HL-60 (cell line): Measurements from ENCODE around the gene DMRT1.

Experiments used
- DNase-seq, 2 experiments: peaks; one replicate each; pipeline ENCODE4 v3.0.0-alpha.2; 2010 to 2020; ENCODE audit warnings: low read depth in 1 of 2, low spot score in 1 of 2
- H3K27ac ChIP-seq: fragments of 250-450 bp; sonication (Bioruptor Pico); replicated peaks from 2 replicates; pipeline ENCODE4 v1.5.1; 2020; ENCODE audit warnings: mild to moderate bottlenecking, moderate library complexity
- H3K27me3 ChIP-seq: fragments of 250-450 bp; sonication (Bioruptor Pico); 2 replicates; pipeline ENCODE4 v1.5.1; 2021; ENCODE audit warnings: mild to moderate bottlenecking, moderate library complexity; ENCODE audit not compliant: insufficient read depth, poor library complexity, severe bottlenecking
- H3K4me3 ChIP-seq: replicated peaks from 2 replicates; pipeline ENCODE4 v1.5.1; 2011; ENCODE audit warnings: mild to moderate bottlenecking, control low read depth, low read length; ENCODE audit not compliant: insufficient read depth
- GABPA ChIP-seq: IDR thresholded peaks from 2 replicates; pipeline ENCODE4 v1.6.1; 2012; ENCODE audit warnings: low read depth
- POLR2AphosphoS5 ChIP-seq: IDR thresholded peaks from 2 replicates; pipeline ENCODE4 v1.6.1; 2012; ENCODE audit warnings: low read depth
- SPI1 ChIP-seq: IDR thresholded peaks from 2 replicates; pipeline ENCODE4 v1.6.1; 2012; ENCODE audit warnings: low read depth, mild to moderate bottlenecking, borderline replicate concordance
- TF ChIP-seq, protein P1 (sequence below): IDR thresholded peaks from 2 replicates; pipeline ENCODE4 v1.6.1; 2012; ENCODE audit warnings: low read depth; ENCODE audit not compliant: insufficient replicate concordance
- TF ChIP-seq, protein P2 (sequence below): IDR thresholded peaks from one replicate; pipeline ENCODE4 v1.5.1; 2011; ENCODE audit warnings: low read length, control low read depth, inconsistent platforms; ENCODE audit not compliant: insufficient read depth

Gene DMRT1

DNA sequence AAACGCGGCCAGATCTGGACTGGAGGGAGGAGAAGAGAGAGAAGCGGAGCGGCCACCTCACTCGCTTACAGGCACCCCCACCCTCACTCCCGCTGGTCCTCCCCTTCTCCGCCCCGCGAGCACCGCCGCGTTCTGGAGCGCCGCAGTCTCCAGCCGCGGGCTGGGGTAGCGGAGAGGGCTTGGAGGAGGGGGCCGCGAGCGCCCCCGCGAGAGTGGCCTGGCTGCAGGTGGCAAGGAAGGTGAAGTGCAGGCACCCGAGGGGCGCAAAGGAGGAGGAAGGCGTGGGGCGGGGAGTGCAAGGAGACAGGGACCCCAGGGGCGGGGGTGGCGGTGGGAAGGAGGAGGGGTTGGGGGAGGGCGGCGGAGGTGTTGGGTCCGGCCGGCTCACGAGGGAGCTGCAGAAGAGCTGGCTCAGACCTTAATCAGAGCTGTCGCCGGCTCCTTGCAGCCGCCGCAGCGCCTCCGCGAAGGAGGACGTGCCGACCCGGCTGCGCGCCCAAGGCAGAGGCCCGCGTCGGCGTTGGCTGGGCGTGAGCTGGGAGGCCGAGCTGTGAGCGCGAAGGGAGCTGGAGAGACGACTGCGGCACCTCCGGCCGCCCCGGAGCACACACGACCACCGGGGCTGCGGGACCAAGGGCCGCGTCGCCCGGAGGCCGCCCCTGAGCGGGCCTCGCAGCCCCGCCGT lies 134.9 kb downstream of the DMRT1 start, which contains the start of gene DMRT3:
Gene DMRT3 (plus strand): TSS at position 398 of the 685 bp plus-strand sequence. CDS start 347 bp downstream, outside the sequence.
- no peak for DNase-seq
- H3K4me3 ChIP-seq, result peak within 1 kb of the TSS; percentile 23
- no peak within 1 kb of the TSS for H3K27ac ChIP-seq
- TF ChIP-seq, protein P1, sequence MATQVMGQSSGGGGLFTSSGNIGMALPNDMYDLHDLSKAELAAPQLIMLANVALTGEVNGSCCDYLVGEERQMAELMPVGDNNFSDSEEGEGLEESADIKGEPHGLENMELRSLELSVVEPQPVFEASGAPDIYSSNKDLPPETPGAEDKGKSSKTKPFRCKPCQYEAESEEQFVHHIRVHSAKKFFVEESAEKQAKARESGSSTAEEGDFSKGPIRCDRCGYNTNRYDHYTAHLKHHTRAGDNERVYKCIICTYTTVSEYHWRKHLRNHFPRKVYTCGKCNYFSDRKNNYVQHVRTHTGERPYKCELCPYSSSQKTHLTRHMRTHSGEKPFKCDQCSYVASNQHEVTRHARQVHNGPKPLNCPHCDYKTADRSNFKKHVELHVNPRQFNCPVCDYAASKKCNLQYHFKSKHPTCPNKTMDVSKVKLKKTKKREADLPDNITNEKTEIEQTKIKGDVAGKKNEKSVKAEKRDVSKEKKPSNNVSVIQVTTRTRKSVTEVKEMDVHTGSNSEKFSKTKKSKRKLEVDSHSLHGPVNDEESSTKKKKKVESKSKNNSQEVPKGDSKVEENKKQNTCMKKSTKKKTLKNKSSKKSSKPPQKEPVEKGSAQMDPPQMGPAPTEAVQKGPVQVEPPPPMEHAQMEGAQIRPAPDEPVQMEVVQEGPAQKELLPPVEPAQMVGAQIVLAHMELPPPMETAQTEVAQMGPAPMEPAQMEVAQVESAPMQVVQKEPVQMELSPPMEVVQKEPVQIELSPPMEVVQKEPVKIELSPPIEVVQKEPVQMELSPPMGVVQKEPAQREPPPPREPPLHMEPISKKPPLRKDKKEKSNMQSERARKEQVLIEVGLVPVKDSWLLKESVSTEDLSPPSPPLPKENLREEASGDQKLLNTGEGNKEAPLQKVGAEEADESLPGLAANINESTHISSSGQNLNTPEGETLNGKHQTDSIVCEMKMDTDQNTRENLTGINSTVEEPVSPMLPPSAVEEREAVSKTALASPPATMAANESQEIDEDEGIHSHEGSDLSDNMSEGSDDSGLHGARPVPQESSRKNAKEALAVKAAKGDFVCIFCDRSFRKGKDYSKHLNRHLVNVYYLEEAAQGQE, result no peak
- TF ChIP-seq GABPA, result no peak
- TF ChIP-seq POLR2AphosphoS5, result no peak
- TF ChIP-seq SPI1, result no peak
- TF ChIP-seq, protein P2, sequence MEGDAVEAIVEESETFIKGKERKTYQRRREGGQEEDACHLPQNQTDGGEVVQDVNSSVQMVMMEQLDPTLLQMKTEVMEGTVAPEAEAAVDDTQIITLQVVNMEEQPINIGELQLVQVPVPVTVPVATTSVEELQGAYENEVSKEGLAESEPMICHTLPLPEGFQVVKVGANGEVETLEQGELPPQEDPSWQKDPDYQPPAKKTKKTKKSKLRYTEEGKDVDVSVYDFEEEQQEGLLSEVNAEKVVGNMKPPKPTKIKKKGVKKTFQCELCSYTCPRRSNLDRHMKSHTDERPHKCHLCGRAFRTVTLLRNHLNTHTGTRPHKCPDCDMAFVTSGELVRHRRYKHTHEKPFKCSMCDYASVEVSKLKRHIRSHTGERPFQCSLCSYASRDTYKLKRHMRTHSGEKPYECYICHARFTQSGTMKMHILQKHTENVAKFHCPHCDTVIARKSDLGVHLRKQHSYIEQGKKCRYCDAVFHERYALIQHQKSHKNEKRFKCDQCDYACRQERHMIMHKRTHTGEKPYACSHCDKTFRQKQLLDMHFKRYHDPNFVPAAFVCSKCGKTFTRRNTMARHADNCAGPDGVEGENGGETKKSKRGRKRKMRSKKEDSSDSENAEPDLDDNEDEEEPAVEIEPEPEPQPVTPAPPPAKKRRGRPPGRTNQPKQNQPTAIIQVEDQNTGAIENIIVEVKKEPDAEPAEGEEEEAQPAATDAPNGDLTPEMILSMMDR, result no peak
- H3K27me3 ChIP-seq, result peaks cover 85% of the 10 kb centered on the region

DNA sequence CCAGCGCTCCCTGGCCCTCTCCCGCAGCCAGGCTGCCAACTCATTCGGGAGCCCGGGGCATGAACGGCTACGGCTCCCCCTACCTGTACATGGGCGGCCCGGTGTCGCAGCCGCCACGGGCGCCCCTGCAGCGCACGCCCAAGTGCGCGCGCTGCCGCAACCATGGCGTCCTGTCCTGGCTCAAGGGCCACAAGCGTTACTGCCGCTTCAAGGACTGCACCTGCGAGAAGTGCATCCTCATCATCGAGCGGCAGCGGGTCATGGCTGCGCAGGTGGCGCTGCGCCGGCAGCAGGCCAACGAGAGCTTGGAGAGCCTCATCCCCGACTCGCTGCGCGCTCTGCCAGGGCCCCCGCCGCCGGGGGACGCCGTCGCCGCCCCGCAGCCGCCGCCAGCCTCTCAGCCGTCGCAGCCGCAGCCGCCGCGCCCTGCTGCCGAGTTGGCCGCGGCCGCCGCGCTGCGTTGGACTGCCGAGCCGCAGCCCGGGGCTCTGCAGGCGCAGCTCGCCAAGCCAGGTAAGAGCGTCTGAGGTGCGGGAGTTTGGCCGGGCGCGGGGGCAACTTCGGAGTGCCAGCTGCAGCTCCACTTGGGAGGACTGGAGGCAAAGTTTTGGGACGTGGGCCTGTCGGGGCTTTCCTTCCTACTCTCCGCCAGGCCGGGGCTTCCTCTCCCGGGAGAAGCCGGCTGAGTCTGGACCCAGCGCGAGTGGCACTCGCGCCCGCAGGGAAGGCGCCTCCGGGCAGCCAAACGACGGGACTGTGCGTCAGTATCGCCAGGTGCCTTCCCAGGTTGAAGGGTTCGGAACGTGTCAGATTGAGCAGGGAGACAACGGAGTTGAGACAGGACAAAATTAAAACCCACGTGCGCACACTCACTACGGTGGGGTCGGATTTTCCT lies 135.7 kb downstream of the DMRT1 start:
- H3K4me3 ChIP-seq, result peak overlapping the region; percentile 23
- TF ChIP-seq POLR2AphosphoS5 (no peak), SPI1 (no peak), GABPA (no peak)
- TF ChIP-seq, protein P1, result no peak
- TF ChIP-seq, protein P2, result no peak
- H3K27me3 ChIP-seq, result peaks cover 85% of the 10 kb centered on the region
- DNase-seq, result no peak
- no peak overlapping the region for H3K27ac ChIP-seq

DNA sequence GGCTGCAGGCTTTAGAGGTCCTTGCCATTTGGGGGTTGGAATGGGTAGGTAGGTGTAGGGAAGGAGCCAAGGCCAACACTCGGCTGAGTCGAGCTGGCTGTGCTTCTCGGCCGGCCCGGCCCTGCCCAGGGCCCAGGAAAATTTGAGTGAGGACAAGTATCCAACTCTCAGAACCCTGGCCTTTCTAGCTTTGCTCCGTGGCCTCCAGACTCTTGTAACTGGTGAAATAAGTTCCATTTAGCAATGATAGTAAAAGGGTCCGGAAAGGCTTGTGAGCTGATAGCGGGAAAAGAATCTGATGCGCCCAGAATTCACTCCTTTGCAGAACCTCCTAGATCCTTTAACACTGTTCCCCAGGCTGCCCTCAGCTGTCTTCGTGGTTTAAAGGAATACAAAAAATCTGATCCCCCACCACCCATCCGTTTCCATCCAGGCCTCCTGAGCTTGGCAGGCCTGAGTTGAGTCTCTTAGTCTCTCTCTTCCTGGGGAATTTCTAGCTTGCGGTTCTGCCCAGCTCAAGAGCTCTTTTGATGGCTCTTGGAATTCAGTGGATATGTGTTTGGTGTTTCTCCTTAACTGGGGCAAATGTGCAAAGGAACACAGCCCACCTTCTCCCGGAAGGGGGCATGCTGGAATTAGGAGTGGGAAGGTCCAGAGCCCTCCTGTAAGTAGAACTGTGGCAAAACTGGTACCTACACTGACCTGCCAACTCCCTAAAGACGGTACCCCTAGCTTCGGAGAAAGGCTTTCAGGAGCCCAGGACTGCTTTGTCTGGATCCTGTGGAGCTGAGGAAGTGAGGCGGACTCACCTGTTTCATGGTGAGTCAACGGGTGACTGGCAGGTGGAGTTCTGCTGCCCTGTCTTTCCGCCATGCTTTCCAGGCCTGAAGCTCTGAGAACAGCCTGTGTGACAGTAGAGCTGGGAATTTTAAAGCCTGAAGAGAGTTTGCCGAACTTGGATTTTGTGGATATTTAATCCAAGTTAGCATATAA lies 136.6 kb downstream of the DMRT1 start:
- TF ChIP-seq POLR2AphosphoS5, result no peak
- no peak for TF ChIP-seq GABPA
- TF ChIP-seq, protein P2, result no peak
- TF ChIP-seq SPI1, result no peak
- peaks cover 78% of the 10 kb centered on the region for H3K27me3 ChIP-seq
- H3K4me3 ChIP-seq, result no peak overlapping the region
- DNase-seq, result no peak
- no peak overlapping the region for H3K27ac ChIP-seq
